Sigmoid colon (tissue), 4 donors: Measurements from ENCODE around the gene ZNF594.
"Not testable (repeated sequence)": the region's sequence is repeated elsewhere in the genome, so short reads cannot be mapped to it uniquely, and the experiment has no call there.

Source experiments
- CTCF ChIP-seq, 4 experiments: fragments of 450-650 bp in 3 of 4; fragments of 200-600 bp in 1 of 4; IDR thresholded peaks; one replicate each; pipeline ENCODE4 v1.5.1; 2016 to 2019; ENCODE audit warnings: antibody characterized with exemption in 4 of 4, mild to moderate bottlenecking in 3 of 4, moderate library complexity in 2 of 4
- POLR2A ChIP-seq, 2 donors: fragments of 450-650 bp; IDR thresholded peaks; one replicate each; pipeline ENCODE4 v1.6.1; 2016; ENCODE audit warnings: antibody characterized with exemption in 2 of 2, mild to moderate bottlenecking in 2 of 2, moderate library complexity in 2 of 2
- POLR2AphosphoS5 ChIP-seq, 4 donors: sonication (generic); formaldehyde crosslinking; IDR thresholded peaks; one replicate each; pipeline ENCODE4 v1.6.1; 2017; ENCODE audit warnings: antibody characterized with exemption in 4 of 4

GRCh38 chr17:5131799-5132502 is 59.7 kb downstream of the ZNF594 start:
- not testable (repeated sequence) for TF ChIP-seq CTCF, POLR2AphosphoS5, POLR2A (IDR thresholded peaks at IDR 0.05)
